HG02884 (cell line): ENCODE data around the gene PDIA5.
A peak's percentile ranks its signal among the peaks of the same experiment; 100 is the strongest.

Experiments used
- ATAC-seq: cut with Tn5 transposase; IDR thresholded peaks from one replicate; pipeline ENCODE4 v1.9.1; 2021; ENCODE audit warnings: mild to moderate bottlenecking, moderate library complexity; ENCODE audit not compliant: unreplicated experiment

Gene PDIA5

DNA sequence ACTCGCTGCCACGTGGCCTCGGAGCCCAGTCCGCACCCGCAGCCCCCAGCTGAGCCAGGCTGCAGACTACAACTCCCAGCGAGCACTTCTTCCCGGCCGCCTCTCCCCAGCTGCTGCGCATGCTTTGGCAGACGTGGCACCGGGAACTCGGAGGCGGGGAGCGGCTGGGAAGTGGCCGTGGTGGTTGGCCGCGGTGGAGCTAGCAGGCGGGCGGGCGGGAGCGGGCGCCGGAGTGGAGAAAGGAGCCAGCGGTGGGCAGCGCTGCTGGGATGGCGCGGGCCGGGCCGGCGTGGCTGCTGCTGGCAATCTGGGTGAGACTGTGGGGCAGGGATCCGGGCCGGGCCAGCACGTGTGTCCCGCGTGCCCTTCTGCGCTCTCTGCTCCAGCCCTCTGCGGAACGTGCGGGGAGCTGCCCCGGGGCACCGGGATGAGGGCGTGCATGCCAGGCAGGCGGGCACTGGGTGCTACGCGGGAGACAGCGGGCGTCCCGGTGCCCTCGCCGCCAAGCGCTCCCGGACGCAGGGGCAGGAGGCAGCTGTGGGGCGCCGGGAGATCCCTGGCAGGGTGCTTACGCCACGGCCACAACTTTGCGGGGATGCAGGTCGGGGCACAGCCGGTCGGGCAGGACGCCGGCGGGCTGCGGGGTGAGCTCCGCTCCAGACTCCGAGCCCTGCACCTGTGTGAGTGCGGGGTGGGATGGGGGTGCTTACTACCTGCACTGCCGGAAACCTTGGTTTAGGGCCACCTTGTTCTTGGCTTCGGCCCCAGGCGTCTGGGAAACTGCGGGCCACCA, at the start of gene PDIA5:
Gene PDIA5 (plus strand): TSS at position 130 of the 793 bp plus-strand sequence. CDS start 140 bp downstream, at position 270.
- peak; percentile 81 for ATAC-seq

DNA sequence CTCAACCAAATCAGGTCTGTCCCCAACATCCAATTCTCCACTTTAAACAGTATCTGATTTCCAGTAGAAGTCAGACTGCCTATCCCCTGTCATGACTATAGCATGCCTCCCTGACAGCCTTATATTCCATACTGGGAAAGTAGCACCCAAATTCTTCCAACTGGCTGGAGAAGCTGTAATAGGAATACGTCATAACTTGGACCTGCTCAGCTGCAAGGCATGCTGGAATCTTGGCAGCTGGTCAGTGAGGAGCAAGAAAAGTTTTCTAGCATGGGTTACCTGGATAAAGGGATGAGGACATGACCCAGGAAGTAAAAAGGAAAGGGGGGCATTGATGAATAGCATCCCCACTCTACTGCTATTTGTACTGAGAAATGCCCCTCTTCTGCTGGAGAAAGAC, 48.1 kb upstream of the PDIA5 start:
- no peak for ATAC-seq

DNA sequence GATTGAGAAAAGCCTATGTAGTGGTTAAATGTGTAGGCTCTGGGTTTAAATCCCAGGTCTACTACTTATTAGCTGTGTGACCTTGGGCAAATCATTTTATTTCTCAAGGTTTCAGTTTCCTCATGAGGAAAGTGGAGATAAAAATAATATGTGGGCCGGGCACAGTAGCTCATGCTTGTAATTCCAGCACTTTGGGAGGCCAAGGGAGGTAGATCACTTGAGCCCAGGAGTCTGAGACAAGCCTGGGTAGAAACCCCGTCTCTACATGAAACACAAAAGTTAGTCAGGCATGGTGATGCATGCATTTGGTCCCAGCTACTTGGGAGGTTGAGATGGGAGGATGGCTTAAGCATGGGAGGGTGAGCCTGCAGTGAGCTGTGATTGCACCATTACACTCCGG, 47.7 kb upstream of the PDIA5 start:
- ATAC-seq: no peak

DNA sequence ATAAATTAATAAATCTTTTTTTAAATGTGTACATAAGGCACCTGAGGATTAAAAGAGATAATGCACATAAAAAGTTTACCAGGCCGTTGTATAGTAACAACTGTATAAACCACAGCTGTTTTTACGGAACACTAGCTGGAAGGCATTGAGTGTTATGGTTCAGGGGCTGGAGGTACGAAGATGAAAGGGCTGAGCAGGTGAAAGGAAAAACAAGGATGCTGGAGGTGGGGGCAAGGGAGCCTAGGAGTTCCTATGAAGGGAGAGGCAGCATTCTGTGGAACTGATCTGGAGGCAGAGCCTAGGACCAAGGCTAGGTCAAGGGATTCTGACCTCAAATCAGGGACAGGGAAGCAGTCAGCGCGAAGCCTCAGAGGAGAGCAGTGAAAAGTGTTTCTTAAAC, 47.2 kb upstream of the PDIA5 start:
- ATAC-seq: no peak

DNA sequence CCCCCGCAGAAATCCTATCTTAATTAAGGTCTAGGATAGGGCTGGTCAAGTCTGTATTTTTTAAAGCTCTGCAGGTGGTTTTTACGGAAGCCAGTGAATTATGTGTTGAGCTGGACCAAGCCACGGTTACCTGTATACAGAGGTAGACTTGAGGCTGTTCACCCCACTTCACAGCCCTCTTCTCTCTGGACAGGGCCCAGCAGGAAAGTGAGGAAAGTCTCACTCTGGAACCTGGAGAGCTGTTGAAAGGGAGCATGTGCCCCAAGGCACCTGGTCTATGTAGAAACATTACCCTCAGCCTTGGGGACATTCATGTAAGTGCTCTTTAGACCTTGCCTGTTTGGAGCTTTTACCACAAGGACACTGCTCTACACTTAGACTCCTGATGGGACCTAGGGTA, 46.1 kb upstream of the PDIA5 start:
- no peak for ATAC-seq

DNA sequence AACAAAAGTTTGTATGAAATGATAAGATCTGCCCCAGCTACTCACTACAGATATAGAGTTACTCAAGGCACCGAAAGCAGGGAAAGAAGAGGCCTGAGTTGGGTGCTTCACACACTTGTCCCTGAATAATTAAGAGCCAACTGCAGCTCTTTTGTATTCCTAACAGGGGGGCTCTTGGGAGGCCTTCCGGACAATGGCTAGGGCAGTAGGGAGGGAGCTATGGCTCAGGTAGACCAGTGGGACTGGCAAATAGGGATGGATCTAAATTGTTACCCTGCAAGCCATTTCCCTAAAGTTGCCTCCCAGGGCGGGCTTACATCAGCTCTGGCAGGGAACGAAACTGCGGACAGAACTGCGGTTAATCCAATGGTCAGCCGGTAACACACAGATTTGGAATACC, 45.4 kb upstream of the PDIA5 start:
- no peak for ATAC-seq

DNA sequence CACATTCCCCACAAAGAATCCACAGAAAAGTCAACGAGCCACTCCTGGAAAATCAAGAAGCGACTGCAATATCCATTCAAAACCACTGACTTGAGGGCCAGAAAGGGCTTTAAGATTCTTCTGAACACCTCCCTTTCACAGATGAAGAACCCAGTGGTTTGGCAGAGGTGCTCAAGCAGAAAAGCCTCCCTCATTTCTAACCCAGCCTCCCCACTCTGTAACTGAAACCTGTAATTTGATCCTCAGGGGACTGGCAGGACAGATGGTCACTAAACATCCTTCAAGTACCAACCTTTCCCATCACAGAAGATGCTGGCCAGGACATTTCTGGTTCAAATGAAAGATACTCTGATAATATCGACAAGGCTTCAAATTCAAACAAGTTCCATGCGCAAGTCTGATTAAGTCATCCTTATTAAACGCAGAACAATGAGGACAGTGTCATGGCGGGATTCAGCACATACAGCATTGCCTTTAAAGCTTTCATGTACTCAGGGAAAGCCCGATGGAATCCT, 44.8 kb upstream of the PDIA5 start:
- no peak for ATAC-seq

DNA sequence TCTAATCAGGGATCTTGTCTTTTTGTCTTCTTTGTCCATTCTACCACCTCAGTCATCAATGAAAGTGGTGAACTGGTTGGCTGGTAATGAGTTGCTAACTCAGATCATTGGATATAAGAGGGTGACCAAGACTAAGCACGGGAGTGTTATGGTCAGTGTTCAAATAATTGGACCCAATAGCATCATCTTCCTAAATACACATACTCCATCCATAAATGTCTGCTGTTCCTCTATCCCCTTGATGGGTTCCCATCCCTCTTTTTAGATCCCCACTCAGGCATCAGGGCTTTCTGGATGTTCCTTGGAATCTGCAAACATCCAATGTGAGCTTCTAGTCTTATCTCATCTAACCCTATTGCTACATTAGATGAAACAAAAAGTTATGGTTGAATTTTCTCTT, 42.8 kb upstream of the PDIA5 start:
- ATAC-seq: no peak

DNA sequence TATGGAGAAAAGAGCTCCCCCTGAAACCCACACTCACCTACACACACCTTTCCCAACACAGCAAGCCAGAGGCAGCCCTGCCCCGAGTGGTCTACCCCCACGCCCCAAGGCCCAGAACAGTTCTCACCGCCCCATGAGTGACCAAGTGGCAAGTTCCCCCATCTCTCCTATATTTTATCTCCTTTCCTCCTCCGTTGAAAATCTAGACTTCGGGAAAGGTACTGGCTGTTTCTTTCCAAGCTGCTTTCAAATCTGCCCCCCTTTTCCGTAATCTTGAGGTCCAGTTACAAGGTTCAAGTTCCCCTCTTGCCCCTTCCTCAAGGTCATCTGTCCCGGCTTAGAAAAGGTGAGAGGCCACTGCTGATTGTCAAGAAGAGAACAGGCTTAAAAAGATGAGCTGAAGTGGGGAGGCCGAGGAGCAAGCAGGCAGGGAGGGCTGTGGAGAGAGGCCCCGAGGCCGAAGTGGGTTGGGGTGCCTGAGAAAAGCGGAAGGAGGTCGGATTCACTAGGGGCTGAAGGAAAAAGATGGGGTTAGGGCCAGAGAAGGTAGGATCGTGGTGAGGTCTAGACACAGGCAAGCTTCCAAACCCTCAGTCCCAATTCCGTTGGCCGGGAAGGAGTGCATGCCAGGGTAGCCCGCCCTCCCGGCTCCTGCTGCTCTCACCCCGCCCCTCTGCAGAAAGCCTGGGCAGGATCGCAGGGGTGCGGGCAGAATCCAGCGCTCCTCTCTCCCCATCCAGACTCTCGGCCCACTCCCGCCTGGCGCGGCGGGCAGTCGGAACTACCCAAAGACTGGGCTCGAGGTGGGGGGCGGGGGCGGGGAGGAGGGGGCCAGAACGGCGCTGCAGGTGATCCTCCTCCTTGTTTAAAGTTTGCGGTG, 40.9 kb upstream of the PDIA5 start:
- no peak for ATAC-seq

DNA sequence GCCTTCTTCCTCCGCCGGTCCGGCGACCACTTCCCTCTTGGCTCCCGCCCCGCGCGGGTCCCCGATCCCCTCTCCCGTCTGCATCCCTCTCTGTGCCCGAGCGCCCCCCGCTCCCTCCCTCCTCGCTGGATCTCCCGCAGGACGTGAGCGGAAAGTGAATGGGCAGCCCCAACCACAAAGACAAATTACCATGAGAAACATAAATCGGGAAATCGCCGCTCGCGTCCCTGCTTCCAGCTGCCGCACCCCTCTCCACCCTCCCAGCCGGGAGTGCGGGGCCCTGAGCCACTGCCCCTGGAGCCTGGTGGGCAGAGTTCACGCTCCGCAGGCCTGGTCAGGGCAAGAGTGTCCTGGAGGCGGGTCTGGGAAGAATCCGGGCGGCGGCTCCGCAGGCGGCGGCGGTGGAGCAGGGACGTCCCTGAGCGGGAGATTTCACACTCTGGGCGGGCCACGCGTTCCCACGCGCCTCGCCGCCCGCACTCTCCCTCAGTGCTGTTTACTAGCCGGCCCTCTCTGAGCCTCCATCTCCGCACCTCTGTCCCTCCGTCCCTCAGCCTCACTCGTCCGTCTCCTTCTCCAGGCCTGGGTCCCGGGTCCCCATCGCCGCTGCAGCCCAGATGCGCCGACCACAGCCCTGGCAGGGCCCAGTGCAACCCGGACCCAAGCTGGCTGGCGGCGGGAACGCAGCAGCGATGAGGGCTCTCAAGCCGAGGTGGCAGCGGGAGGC, 40.1 kb upstream of the PDIA5 start:
- ATAC-seq: no peak

DNA sequence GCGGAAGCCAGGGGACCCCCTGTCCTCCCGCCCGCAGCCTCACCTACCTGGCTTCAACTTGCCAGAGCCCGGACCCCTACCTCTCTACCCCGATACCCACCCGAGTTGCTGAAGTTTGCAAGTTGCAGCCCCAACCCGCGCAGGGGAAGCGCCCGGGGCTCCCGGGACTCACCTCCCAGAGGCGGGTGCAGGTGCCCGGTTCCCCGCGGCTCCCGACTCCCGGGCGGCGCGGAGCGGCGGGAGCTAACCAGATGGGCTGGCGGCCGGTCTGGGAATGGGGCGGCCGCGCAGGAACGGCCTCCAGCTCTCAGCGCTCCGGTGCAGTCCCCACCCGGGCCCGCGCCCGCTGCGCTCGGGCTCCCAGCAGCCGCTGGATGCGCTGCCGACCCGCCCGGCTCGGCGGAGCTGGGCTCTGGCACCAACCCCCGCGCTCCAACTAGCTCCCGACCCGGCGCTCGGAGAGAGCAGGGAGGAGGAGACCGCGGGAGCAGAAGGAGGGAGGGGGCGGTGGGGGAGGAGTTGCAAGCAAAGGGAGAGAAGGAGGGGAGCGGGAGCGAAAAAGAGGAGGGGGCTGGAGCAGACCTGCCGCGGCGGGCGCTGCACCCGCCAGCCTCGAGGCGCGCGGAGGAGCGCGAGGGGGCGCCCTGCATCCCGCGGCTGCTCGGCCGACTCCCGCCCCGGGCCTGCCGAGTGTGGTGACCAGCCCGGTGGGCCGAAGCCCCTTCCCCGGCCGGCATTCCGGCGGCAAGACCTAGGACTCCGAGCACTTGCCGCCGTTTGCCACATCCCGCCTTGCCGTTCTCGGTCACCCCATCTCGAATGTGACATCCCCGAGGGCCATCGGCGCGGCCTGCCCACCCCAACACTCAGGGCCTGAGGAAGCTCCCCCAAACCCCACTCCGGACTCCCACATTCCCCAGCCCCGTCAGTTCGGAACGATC, 39.3 kb upstream of the PDIA5 start, which contains the start of gene SEMA5B:
Gene SEMA5B (minus strand): TSS at position 472 of the 941 bp plus-strand sequence. CDS start 66,500 bp downstream, outside the sequence.
- no peak for ATAC-seq

DNA sequence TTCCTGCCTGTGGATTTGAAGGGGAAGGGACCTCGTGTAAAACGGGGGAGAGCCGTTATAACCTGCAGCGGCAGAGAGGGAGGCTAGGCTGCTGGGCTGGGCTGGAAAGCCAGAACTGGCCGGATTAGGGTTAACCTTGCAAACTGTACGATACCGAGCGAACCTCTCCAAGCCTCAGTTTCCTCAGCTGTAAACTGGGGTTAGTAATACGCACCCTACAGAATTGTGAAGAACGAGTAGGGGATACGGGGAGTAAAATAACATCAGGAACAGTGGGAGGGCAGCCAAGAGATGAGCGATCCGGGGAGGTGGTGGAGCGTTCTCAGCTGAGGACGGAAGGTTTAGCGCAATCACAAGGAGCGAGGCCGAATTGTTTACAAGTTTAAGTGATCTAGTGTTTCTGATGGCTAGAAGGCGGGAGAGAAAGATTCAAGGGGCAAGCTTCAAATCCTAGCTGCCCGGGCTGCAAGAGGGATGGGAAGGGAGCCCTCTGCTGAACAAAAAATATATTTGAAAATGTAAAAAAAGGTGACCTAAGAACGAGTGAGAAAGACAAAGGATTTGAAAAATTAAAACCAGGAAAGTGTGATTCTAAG, 38.5 kb upstream of the PDIA5 start:
- ATAC-seq: no peak

DNA sequence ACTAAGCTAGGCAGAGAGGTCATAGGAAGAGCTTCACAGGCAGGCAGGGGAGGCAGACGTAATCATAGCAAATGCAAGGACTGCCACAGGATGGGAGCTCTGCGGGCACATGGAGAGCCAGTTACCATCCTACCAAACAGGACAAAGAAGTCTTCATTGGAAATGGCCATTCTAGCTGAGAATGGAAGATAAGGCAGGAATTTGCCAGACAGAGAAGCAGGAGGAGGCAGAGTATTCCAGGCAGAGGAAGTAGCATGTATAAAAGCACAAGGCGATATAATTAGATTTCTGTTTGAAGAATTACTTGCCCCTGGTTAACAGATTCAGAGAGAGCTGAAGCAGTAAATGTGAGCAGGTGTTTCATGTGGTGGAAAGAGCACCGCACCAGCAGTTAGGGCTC, 35.8 kb upstream of the PDIA5 start:
- no peak for ATAC-seq

DNA sequence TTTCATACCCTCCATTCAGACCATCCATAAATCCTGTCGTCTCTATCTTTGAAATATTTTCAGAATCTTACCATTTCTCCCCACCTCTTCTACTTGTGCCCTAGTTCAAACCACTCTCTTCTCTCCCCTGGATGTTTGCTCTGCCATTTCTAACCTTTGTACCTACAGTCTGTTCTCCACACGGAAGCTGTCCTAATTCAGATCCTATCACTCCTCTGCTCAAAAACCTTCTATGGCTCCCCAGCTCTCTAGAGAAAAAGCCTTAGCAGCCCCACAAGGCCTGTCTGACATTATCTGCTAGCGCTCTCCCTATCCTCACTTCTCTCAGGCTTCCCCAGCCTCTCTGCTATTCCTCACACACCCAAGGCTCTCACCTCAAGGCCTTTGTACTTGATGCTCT, 34.8 kb upstream of the PDIA5 start:
- no peak for ATAC-seq

DNA sequence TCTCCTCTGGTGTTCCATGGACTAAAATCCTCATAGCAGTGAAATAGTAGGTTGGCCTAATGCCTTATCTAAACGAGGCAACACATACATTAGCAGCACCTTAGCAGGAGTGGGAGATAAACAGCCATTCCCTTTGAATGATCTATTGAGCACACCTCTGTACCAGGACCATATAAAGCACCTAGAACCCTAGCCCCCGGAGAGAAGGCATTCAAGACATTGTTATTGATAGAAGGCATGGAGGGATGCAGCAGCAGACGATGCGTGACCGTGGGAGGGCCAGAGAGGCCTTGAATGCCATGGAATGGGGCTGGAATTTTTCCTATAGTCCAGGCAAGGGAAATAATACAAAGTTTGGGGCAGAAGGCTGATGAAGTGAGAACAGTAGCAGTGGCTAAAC, 32.7 kb upstream of the PDIA5 start:
- no peak for ATAC-seq

DNA sequence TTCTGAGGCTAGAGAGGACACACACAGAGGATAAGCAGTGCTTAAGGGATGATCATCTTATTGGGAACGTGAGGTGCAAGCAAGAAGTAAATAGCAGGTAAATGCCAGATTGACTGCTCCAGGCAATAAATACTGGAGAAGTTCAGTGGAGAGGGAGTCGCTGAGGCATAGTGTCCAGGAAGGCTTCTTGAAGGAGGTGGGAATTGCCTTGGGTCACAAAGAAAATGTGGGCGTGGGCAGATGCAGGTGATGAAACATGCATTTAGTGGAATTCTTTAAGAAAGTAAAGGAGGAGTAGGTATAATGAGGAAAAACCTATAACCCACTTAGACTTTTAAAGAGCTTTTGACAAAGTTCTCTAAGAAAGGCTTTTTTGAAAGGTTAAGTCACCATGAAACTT, 31.8 kb upstream of the PDIA5 start:
- no peak for ATAC-seq

DNA sequence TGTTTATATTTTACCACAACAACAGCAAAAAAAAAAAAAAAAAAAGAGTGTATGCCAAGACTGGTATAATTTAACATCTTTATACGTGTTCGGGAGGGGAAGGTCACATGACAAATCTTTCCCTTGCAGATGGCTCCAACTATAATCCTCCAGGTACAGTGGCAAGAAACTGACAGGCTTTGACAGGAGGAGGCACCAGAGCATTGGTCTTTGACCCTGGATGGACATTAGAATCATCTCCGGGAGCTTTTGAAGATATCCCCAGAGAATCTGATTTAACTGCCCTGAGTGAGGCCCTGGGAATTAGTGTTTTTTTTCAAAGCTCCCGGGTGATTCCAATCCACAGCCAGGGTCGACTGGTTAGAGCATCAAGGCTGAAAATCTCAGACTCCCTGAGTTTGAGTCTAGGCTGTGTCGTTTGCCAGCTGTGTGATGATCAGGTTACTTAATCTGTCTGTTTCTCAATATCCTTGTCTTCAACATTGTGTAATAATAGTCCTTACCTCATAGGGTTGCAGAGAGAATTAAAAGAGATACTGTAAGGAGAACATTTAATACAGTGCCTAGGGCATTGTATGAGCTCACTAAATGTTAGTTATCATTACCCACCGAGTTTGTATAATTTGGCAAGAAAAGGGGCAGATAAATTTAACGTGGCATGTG, 30.3 kb upstream of the PDIA5 start:
- no peak for ATAC-seq

DNA sequence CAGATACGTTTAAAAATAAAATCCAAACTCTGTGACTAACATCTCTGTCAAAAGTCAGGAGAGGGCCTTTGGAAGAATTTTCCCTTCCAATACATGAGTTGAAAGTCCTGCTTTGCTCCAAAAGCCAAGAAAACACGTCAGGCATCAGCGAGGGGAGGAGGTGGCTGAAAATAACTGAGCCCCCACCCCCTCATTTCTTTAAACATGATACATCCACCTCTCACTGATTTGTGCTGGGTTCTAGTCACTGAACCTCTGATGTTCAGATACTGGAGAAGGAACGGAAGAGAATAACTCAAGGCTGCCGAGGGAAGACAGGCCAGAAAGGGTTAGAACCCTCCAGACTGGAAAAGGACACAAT, 29.8 kb upstream of the PDIA5 start:
- no peak for ATAC-seq

DNA sequence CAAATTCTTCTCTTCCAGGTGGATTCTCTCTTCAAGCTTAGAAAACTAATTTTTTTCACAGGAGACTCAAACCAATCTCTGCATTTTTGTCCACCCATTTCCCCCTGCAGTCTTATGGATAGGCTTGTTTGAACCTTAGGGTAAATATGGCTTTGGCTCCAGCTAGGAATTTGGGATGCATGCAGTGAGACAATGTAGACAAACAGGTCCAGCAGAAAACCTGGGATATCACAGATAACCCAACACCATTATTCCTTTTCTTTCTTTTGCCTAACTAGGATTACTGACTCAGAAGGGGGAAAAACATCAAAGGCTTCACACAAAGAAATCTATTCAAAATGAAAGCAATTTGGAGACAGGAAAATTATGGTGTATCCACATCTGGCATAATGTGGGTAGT, 28.1 kb upstream of the PDIA5 start:
- ATAC-seq: no peak
